Immature natural killer cell (primary cell): Measurements from ENCODE around the gene ZNF736. TPM values are rescaled to one million over a fixed set of nuclear protein-coding genes. Genes with fewer than 3 reads are reported as not detected.
A peak's percentile ranks its signal among the peaks of the same experiment; 100 is the strongest.
"Not testable (repeated sequence)": the region's sequence is repeated elsewhere in the genome, so short reads cannot be mapped to it uniquely, and the experiment has no call there.

ENCODE experiments used
- DNase-seq, 3 donors: peaks; one replicate each; pipeline ENCODE4 v3.0.0; 2022; ENCODE audit warnings: mixed read lengths in 1 of 3
- H3K27ac Mint-ChIP-seq, 6 donors: one replicate each; pipeline ENCODE4 v1.8.0; 2020; ENCODE audit warnings: mixed read lengths in 6 of 6, mild to moderate bottlenecking in 5 of 6, inconsistent platforms in 4 of 6, moderate library complexity in 3 of 6
- H3K27me3 Mint-ChIP-seq, 3 donors: one replicate each; pipeline ENCODE4 v1.8.0; 2020 to 2021; ENCODE audit warnings: low read depth in 3 of 3, mild to moderate bottlenecking in 3 of 3, mixed read lengths in 3 of 3, moderate library complexity in 3 of 3, inconsistent platforms in 1 of 3
- H3K36me3 Mint-ChIP-seq, 3 donors: one replicate each; pipeline ENCODE4 v1.8.0; 2020; ENCODE audit warnings: mixed read lengths in 3 of 3, inconsistent platforms in 2 of 3, mild to moderate bottlenecking in 2 of 3
- H3K4me1 Mint-ChIP-seq, 2 donors: one replicate each; pipeline ENCODE4 v1.8.0; 2020; ENCODE audit warnings: inconsistent platforms in 2 of 2, mild to moderate bottlenecking in 2 of 2, mixed read lengths in 2 of 2, moderate library complexity in 1 of 2
- H3K4me3 Mint-ChIP-seq, 5 donors: one replicate each; pipeline ENCODE4 v1.8.0; 2020; ENCODE audit warnings: mild to moderate bottlenecking in 5 of 5, mixed read lengths in 5 of 5, inconsistent platforms in 3 of 5, moderate library complexity in 3 of 5
- H3K9me3 Mint-ChIP-seq, 6 donors: one replicate each; pipeline ENCODE4 v1.8.0; 2020; ENCODE audit warnings: mild to moderate bottlenecking in 6 of 6, mixed read lengths in 6 of 6, inconsistent platforms in 4 of 6, moderate library complexity in 3 of 6
- polyA plus RNA-seq, 3 donors: library from polyadenylated mRNA; unstranded; fragments of 300-500 nt; fragmentation: Illumina TruSeq; gene quantifications; one replicate each; pipeline ENCODE4 v1.2.3, GENCODE V29; 2021

ZNF736 gene
- polyA plus RNA-seq, 3 donors from 2014 or later: 0.54 to 1.9 (median 1.4) TPM

DNA sequence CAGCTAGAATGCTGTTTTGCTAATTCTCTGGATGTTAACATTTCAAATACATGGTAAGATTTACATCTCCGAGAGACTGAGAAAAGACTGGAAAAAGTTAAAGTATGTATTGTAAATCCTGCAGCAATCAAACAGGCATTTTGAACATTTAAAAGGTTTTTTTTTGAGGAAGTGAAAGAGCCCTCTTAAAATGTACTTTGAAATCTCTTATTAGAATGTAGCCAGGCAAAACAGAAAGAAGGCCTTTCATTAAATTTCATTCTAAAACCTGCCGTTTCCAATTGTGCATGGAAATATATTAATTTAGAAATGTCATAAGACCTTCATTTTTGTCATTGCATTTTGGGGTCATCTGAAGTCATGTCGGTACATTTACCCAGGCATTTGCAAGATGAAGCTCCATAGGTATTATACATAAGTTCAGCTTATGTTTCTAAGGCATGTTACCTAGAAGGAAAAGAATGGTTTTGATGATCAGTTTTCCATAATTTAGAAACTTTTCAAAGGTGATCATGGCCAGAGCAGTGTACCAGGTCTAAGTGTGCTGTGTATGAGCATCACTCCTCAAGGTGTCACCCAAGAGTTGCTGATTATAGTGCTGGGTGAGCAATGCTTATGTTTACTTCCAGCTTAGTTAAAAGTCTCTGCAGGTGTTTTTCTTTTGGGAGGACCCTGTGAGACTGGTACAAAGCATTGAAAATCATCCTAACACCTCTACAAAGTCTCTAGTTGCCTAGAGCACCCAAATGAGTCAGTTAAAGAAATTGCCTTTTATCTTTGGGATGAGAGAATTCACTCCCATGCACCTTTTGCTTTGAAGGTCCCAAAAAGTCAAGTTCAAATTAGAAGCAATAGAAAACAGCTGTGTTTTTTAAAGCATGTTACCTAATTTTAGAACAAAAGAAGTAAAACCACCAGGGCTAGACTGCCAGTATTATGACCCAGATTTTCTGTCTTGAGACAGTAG is 7.1 kb downstream of the ZNF736 start:
- no peak overlapping the region for H3K27ac Mint-ChIP-seq

DNA sequence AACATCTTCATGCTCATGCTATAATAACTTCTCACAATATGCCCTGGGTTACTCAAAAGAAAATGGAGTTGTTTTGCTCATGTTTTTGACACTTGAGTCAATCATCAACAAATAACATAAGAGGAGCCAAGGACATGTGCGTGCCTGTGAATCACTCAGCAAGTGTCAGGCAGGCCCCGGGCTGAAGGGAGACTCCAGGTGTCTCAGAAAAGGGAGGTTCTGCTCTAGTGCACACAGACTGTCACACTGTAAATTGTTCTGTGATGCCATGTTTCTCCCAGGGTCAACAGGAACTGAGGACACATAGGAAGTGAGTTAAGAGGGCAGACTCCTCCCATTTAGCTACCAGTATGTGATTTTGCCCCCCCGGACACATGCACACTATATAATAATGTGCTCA is 10.4 kb downstream of the ZNF736 start:
- Mint-ChIP-seq H3K36me3 (peaks cover 0 to 31% (median 16%) of the 10 kb centered on the region in 3 donors), H3K27ac (peak overlapping the region in 1 of 6 donors; percentile 26), H3K4me1 (peaks cover 18 to 78% of the 10 kb centered on the region in 2 donors)
- not testable (repeated sequence) for DNase-seq, H3K27me3 Mint-ChIP-seq, H3K4me3 Mint-ChIP-seq, H3K9me3 Mint-ChIP-seq

More for the DNA sequence above, 7.1 kb downstream of the ZNF736 start:
- no peak overlapping the region for H3K4me3 Mint-ChIP-seq
- peaks cover 0 to 10% (median 4%) of the 10 kb centered on the region in 3 donors for H3K36me3 Mint-ChIP-seq
- no peaks in the 10 kb centered on the region for H3K27me3 Mint-ChIP-seq
- no peaks in the 10 kb centered on the region for H3K9me3 Mint-ChIP-seq
- no peak for DNase-seq
- peaks cover 16 to 68% of the 10 kb centered on the region in 2 donors for H3K4me1 Mint-ChIP-seq

DNA sequence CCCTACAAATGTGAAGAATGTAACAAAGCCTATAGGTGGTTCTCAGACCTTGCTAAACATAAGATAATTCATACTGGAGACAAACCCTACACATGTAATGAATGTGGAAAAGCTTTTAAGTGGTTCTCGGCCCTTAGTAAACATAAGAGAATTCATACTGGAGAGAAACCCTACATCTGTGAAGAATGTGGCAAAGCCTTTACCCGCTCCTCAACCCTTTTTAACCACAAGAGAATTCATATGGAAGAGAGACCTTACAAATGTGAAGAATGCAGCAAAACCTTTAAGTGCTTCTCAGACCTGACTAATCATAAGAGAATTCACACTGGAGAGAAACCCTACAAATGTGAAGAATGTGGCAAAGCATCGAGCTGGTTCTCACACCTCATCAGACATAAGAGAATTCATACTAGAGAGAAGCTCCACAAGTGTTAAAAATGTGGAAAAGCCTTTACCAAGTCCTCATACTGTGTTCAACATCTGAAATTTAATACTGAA is 35.0 kb downstream of the ZNF736 start:
- not testable (repeated sequence) for H3K27me3 Mint-ChIP-seq, H3K4me3 Mint-ChIP-seq, H3K4me1 Mint-ChIP-seq, H3K27ac Mint-ChIP-seq, DNase-seq
- Mint-ChIP-seq H3K9me3 (peaks cover 55 to 100% (median 90%) of the 10 kb centered on the region in 6 donors), H3K36me3 (peaks cover 52 to 77% (median 69%) of the 10 kb centered on the region in 3 donors)

DNA sequence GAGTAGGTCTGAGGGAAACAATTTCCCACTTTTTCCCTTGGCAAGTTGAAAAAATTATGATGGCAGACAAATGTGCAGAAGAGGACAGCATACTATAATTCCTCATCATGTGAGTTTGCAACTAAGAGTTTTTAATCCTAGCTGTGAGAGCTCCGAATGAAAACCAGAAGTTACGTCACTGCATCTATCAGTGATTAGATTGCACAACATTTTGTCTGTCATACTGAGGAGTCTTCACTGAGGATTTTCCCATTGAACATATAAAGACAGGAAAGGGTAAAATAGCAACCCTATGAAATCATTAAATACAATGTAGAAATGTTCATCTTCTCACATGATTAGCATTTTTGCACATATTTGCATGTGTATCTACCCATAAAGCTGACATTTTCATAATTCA is 45.8 kb downstream of the ZNF736 start:
- Mint-ChIP-seq H3K4me1 (no peaks in the 10 kb centered on the region), H3K9me3 (peaks cover 29 to 91% (median 81%) of the 10 kb centered on the region in 6 donors), H3K27me3 (peaks cover 0 to 3% (median 0%) of the 10 kb centered on the region in 3 donors), H3K27ac (no peak overlapping the region), H3K36me3 (peaks cover 18 to 30% (median 19%) of the 10 kb centered on the region in 3 donors), H3K4me3 (no peak overlapping the region)
- no peak for DNase-seq

DNA sequence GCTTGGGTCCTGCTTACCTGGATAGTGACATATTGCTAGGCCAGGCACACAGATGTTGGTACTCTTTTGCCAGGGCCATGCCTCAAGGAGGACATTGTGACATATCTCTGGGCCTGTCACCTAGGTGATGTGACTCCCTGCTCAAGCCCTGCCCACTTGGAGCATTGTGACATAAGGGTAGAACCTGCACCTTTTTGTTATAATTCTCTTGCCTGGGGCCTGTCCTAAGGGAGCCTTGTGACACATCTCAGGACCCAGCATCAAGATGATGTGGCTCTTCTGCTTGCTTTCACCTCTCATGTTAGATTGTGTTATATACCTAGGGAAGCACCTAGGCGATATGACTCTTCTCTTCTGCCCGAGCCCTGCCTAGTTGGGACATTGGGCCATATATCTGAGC is 57.4 kb downstream of the ZNF736 start:
- H3K27ac Mint-ChIP-seq: no peak overlapping the region
- DNase-seq: no peak
- peaks cover 0 to 4% (median 2%) of the 10 kb centered on the region in 3 donors for H3K27me3 Mint-ChIP-seq
- H3K36me3 Mint-ChIP-seq: peaks cover 0 to 25% (median 12%) of the 10 kb centered on the region in 3 donors
- no peaks in the 10 kb centered on the region for H3K4me1 Mint-ChIP-seq
- peaks cover 34 to 96% (median 57%) of the 10 kb centered on the region in 6 donors for H3K9me3 Mint-ChIP-seq
- no peak overlapping the region for H3K4me3 Mint-ChIP-seq

DNA sequence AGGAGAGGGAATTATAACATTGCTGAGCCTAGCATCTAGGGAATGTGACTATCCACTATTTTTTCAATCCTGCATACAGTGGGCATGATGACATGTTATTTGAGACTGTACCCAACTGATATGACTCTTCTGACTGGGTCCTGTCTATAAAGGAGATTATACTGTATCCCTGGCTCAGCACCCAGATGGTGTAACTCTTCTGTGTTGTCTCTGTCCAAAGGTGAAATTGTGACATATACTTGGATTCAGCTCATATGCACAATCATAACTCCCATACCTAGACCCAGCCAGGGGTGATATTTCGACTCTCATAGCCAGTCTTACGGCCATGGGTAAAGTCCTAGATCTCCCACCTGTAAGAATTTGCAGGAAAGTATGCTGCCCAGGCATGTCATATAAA is 59.3 kb downstream of the ZNF736 start:
- H3K9me3 Mint-ChIP-seq: peaks cover 27 to 96% (median 51%) of the 10 kb centered on the region in 6 donors
- H3K27me3 Mint-ChIP-seq: peaks cover 0 to 4% (median 2%) of the 10 kb centered on the region in 3 donors
- H3K4me3 Mint-ChIP-seq: no peak overlapping the region
- DNase-seq: no peak
- no peaks in the 10 kb centered on the region for H3K4me1 Mint-ChIP-seq
- H3K27ac Mint-ChIP-seq: no peak overlapping the region
- peaks cover 0 to 15% (median 8%) of the 10 kb centered on the region in 3 donors for H3K36me3 Mint-ChIP-seq

DNA sequence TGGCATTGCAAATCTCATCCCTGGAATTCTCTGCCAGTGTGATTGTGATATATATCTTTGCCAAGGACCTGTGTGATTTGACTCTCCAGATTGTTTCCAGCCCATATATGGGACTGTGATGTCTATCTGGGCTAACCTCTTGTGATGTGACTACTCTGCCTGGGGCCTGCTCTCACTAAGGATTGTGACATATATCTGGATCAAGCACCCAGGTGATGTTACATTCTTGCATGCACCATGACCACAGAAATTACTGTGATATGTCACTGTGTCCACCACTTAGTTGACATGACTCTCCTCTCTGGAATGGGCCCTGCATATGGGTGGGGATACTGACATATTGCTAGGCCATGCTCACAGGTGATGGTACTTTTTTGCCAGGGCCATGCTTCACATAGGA is 86.6 kb downstream of the ZNF736 start:
- Mint-ChIP-seq H3K9me3 (peaks cover 0 to 38% (median 15%) of the 10 kb centered on the region in 6 donors), H3K27ac (no peak overlapping the region), H3K4me1 (no peaks in the 10 kb centered on the region), H3K36me3 (peaks cover 0 to 4% (median 0%) of the 10 kb centered on the region in 3 donors), H3K4me3 (no peak overlapping the region), H3K27me3 (no peaks in the 10 kb centered on the region)
- DNase-seq: no peak

Other genes starting within 250 kb of the ZNF736 start
- not detected for gene ZNF735, start 106.8 kb upstream of the ZNF736 start, polyA plus RNA-seq
- gene ZNF679, start 85.5 kb upstream of the ZNF736 start, polyA plus RNA-seq: not detected
- gene ZNF680, start 249.1 kb downstream of the ZNF736 start, polyA plus RNA-seq: 1 to 10 TPM; 1.6 to 5.3 (median 2.6) TPM